ENCODE results near the gene TNFRSF11A. TPM values are rescaled to one million over a fixed set of nuclear protein-coding genes. Genes with fewer than 3 reads are reported as not detected.

The TNFRSF11A gene
- total RNA-seq, 2 donors from 2014 or later: 5.4 to 13.7 TPM

GRCh38 chr18:62300359-62300963, 24.6 kb upstream of the TNFRSF11A start:
- Mint-ChIP-seq H3K4me3 (no peak overlapping the region), H3K4me1 (ENCODE audit: low read depth) (peaks cover 10% of the 10 kb centered on the region), H3K27ac (peak overlapping the region; percentile 71), H3K9me3 (no peaks in the 10 kb centered on the region), H3K36me3 (ENCODE audit: insufficient read depth in 2 of 2) (peaks cover 7 to 16% of the 10 kb centered on the region in 2 donors), H3K27me3 (ENCODE audit: low read depth) (no peaks in the 10 kb centered on the region)
- ATAC-seq (replicated peaks in 1 of 2) (no peak), DNase-seq (no peak)

GRCh38 chr18:62301322-62301721, 23.8 kb upstream of the TNFRSF11A start:
- Mint-ChIP-seq H3K27ac (peak overlapping the region; percentile 71), H3K4me1 (ENCODE audit: low read depth) (peaks cover 10% of the 10 kb centered on the region), H3K9me3 (no peaks in the 10 kb centered on the region), H3K36me3 (ENCODE audit: insufficient read depth in 2 of 2) (peaks cover 7 to 16% of the 10 kb centered on the region in 2 donors), H3K27me3 (ENCODE audit: low read depth) (no peaks in the 10 kb centered on the region), H3K4me3 (no peak overlapping the region)
- no peak for ATAC-seq (replicated peaks in 1 of 2)
- DNase-seq: no peak

- H3K36me3 Mint-ChIP-seq (ENCODE audit: insufficient read depth in 2 of 2): no peaks in the 10 kb centered on the region
- H3K9me3 Mint-ChIP-seq: no peaks in the 10 kb centered on the region
- H3K4me1 Mint-ChIP-seq (ENCODE audit: low read depth): no peaks in the 10 kb centered on the region
- DNase-seq: no peak
- no peak for ATAC-seq (replicated peaks in 1 of 2)
- no peak overlapping the region for H3K4me3 Mint-ChIP-seq
- H3K27me3 Mint-ChIP-seq (ENCODE audit: low read depth): peaks cover 11% of the 10 kb centered on the region
- H3K27ac Mint-ChIP-seq: no peak overlapping the region
Measured at GRCh38 chr18:62312851-62313250, 12.3 kb upstream of the TNFRSF11A start.

- DNase-seq: no peak
- peaks cover 7% of the 10 kb centered on the region for H3K4me1 Mint-ChIP-seq (ENCODE audit: low read depth)
- H3K36me3 Mint-ChIP-seq (ENCODE audit: insufficient read depth in 2 of 2): no peaks in the 10 kb centered on the region
- no peak overlapping the region for H3K4me3 Mint-ChIP-seq
- peaks cover 31% of the 10 kb centered on the region for H3K27me3 Mint-ChIP-seq (ENCODE audit: low read depth)
- H3K9me3 Mint-ChIP-seq: no peaks in the 10 kb centered on the region
- H3K27ac Mint-ChIP-seq: no peak overlapping the region
- no peak for ATAC-seq (replicated peaks in 1 of 2)
Measured at GRCh38 chr18:62318228-62319180, 6.6 kb upstream of the TNFRSF11A start.

GRCh38 chr18:62321201-62321600, 3.9 kb upstream of the TNFRSF11A start:
- Mint-ChIP-seq H3K4me3 (no peak overlapping the region), H3K9me3 (no peaks in the 10 kb centered on the region), H3K4me1 (ENCODE audit: low read depth) (peaks cover 25% of the 10 kb centered on the region), H3K36me3 (ENCODE audit: insufficient read depth in 2 of 2) (peaks cover 0 to 3% of the 10 kb centered on the region in 2 donors), H3K27ac (no peak overlapping the region), H3K27me3 (ENCODE audit: low read depth) (peaks cover 49% of the 10 kb centered on the region)
- ATAC-seq (replicated peaks in 1 of 2) (no peak), DNase-seq (no peak)

GRCh38 chr18:62323483-62324180, 1.5 kb upstream of the TNFRSF11A start:
- Mint-ChIP-seq H3K4me3 (peak overlapping the region in 1 of 2 donors; percentile 83), H3K4me1 (ENCODE audit: low read depth) (peaks cover 43% of the 10 kb centered on the region), H3K27me3 (ENCODE audit: low read depth) (peaks cover 59% of the 10 kb centered on the region), H3K27ac (no peak overlapping the region), H3K9me3 (no peaks in the 10 kb centered on the region), H3K36me3 (ENCODE audit: insufficient read depth in 2 of 2) (peaks cover 0 to 3% of the 10 kb centered on the region in 2 donors)
- DNase-seq (no peak), ATAC-seq (replicated peaks in 1 of 2) (no peak)

GRCh38 chr18:62324181-62324828, 805 bp upstream of the TNFRSF11A start:
- H3K36me3 Mint-ChIP-seq (ENCODE audit: insufficient read depth in 2 of 2): peaks cover 0 to 3% of the 10 kb centered on the region in 2 donors
- peak overlapping the region; percentile 83 for H3K27ac Mint-ChIP-seq
- H3K4me1 Mint-ChIP-seq (ENCODE audit: low read depth): peaks cover 49% of the 10 kb centered on the region
- peaks cover 59% of the 10 kb centered on the region for H3K27me3 Mint-ChIP-seq (ENCODE audit: low read depth)
- H3K9me3 Mint-ChIP-seq: no peaks in the 10 kb centered on the region
- DNase-seq: no peak
- no peak for ATAC-seq (replicated peaks in 1 of 2)
- H3K4me3 Mint-ChIP-seq: peak overlapping the region; percentile 83 to 85

GRCh38 chr18:62325806-62326645, 916 bp downstream of the TNFRSF11A start:
- peaks cover 69% of the 10 kb centered on the region for H3K27me3 Mint-ChIP-seq (ENCODE audit: low read depth)
- peak overlapping the region; percentile 59 for H3K27ac Mint-ChIP-seq
- peak; percentile 17 to 20 for ATAC-seq (replicated peaks in 1 of 2)

GRCh38 chr18:62326646-62327348, 1.7 kb downstream of the TNFRSF11A start:
- Mint-ChIP-seq H3K4me1 (ENCODE audit: low read depth) (peaks cover 65% of the 10 kb centered on the region), H3K27me3 (ENCODE audit: low read depth) (peaks cover 72% of the 10 kb centered on the region), H3K4me3 (peak overlapping the region; percentile 83 to 90), H3K36me3 (ENCODE audit: insufficient read depth in 2 of 2) (peaks cover 0 to 3% of the 10 kb centered on the region in 2 donors), H3K9me3 (no peaks in the 10 kb centered on the region), H3K27ac (peak overlapping the region; percentile 59)
- DNase-seq (no peak), ATAC-seq (replicated peaks in 1 of 2) (no peak)

More at GRCh38 chr18:62325806-62326645, 916 bp downstream of the TNFRSF11A start:
- Mint-ChIP-seq H3K36me3 (ENCODE audit: insufficient read depth in 2 of 2) (peaks cover 0 to 3% of the 10 kb centered on the region in 2 donors), H3K9me3 (no peaks in the 10 kb centered on the region), H3K4me3 (peak overlapping the region; percentile 83 to 90), H3K4me1 (ENCODE audit: low read depth) (peaks cover 63% of the 10 kb centered on the region)
- DNase-seq: peak; percentile 34 to 59

GRCh38 chr18:62327977-62328376, 2.9 kb downstream of the TNFRSF11A start:
- no peak overlapping the region for H3K27ac Mint-ChIP-seq
- ATAC-seq (replicated peaks in 1 of 2) (no peak), DNase-seq (no peak)
- peak overlapping the region in 1 of 2 donors; percentile 4 for H3K4me3 Mint-ChIP-seq
- H3K36me3 Mint-ChIP-seq (ENCODE audit: insufficient read depth in 2 of 2): peaks cover 0 to 3% of the 10 kb centered on the region in 2 donors
- peaks cover 66% of the 10 kb centered on the region for H3K4me1 Mint-ChIP-seq (ENCODE audit: low read depth)
- H3K27me3 Mint-ChIP-seq (ENCODE audit: low read depth): peaks cover 74% of the 10 kb centered on the region
- no peaks in the 10 kb centered on the region for H3K9me3 Mint-ChIP-seq

GRCh38 chr18:62328586-62329525, 3.7 kb downstream of the TNFRSF11A start:
- Mint-ChIP-seq H3K9me3 (no peaks in the 10 kb centered on the region), H3K36me3 (ENCODE audit: insufficient read depth in 2 of 2) (peaks cover 0 to 3% of the 10 kb centered on the region in 2 donors), H3K27me3 (ENCODE audit: low read depth) (peaks cover 73% of the 10 kb centered on the region), H3K4me1 (ENCODE audit: low read depth) (peaks cover 60% of the 10 kb centered on the region), H3K4me3 (peak overlapping the region; percentile 18 to 73), H3K27ac (no peak overlapping the region)
- no peak for ATAC-seq (replicated peaks in 1 of 2)
- no peak for DNase-seq
